NCI-H2029 (cell line): Measurements from ENCODE around the gene FTCD.
"Not testable (repeated sequence)": the region's sequence is repeated elsewhere in the genome, so short reads cannot be mapped to it uniquely, and the experiment has no call there.

Experiments used
- DNase-seq: peaks from one replicate; lab custom pipeline; 2025; lab: John Stamatoyannopoulos, UW

The FTCD gene

GRCh38 chr21:46155514-46156377 is at the start of gene FTCD:
TSS of gene FTCD (minus strand) at chr21:46155579. CDS start at chr21:46155523, 56 bp downstream.
- no peak for DNase-seq

GRCh38 chr21:46205166-46205565 is 49.8 kb upstream of the FTCD start:
- DNase-seq, result no peak

- no peak for DNase-seq
These were observed 47.8 kb upstream of the FTCD start for GRCh38 chr21:46203203-46203600.

GRCh38 chr21:46202592-46203202 is 47.3 kb upstream of the FTCD start:
- DNase-seq, result no peak

- not testable (repeated sequence) for DNase-seq
These were observed 45.8 kb upstream of the FTCD start for GRCh38 chr21:46200877-46201803.

GRCh38 chr21:46199436-46200373 is 44.3 kb upstream of the FTCD start:
- DNase-seq, result no peak

GRCh38 chr21:46196733-46197132 is 41.4 kb upstream of the FTCD start:
- DNase-seq, result no peak

- DNase-seq, result no peak
These were observed 40.3 kb upstream of the FTCD start for GRCh38 chr21:46195595-46196195.

- DNase-seq, result no peak
These were observed 39.3 kb upstream of the FTCD start for GRCh38 chr21:46194374-46195334.

- no peak for DNase-seq
These were observed 38.5 kb upstream of the FTCD start for GRCh38 chr21:46193829-46194373.

- no peak for DNase-seq
These were observed 36.6 kb upstream of the FTCD start for GRCh38 chr21:46191686-46192575.

GRCh38 chr21:46191257-46191685 is 35.9 kb upstream of the FTCD start:
- DNase-seq, result no peak

- no peak for DNase-seq
These were observed 35.2 kb upstream of the FTCD start for GRCh38 chr21:46190491-46191131.

- DNase-seq, result no peak
These were observed 34.6 kb upstream of the FTCD start for GRCh38 chr21:46189959-46190490.

- DNase-seq, result no peak
These were observed 34.0 kb upstream of the FTCD start for GRCh38 chr21:46189213-46189958.
